ENCODE results near the gene LUC7L.
"Not testable (repeated sequence)": the region's sequence is repeated elsewhere in the genome, so short reads cannot be mapped to it uniquely, and the experiment has no call there.

The LUC7L gene

GRCh38 chr16:180681-181564 is 48.3 kb downstream of the LUC7L start:
- peak; percentile 91 for DNase-seq (ENCODE audit: insufficient read length, low spot score)
- FAIRE-seq: peak; percentile 95

DNA sequence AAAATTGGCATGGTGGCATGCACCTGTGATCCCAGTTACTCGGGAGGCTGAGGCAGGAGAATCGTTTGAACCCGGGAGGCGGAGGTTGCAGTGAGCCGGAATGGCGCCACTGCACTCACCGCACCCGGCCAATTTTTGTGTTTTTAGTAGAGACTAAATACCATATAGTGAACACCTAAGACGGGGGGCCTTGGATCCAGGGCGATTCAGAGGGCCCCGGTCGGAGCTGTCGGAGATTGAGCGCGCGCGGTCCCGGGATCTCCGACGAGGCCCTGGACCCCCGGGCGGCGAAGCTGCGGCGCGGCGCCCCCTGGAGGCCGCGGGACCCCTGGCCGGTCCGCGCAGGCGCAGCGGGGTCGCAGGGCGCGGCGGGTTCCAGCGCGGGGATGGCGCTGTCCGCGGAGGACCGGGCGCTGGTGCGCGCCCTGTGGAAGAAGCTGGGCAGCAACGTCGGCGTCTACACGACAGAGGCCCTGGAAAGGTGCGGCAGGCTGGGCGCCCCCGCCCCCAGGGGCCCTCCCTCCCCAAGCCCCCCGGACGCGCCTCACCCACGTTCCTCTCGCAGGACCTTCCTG is 49.1 kb downstream of the LUC7L start, which contains the start of gene HBQ1:
Gene HBQ1 (plus strand): TSS at position 359 of the 575 bp plus-strand sequence. CDS start 28 bp downstream, at position 387.
- DNase-seq (ENCODE audit: insufficient read length, low spot score): peak; percentile 71

GRCh38 chr16:179211-180092 is 49.8 kb downstream of the LUC7L start:
- DNase-seq (ENCODE audit: insufficient read length, low spot score) (no peak), FAIRE-seq (no peak)

More for the DNA sequence above, 49.1 kb downstream of the LUC7L start, which contains the start of gene HBQ1:
- no peak for FAIRE-seq

DNA sequence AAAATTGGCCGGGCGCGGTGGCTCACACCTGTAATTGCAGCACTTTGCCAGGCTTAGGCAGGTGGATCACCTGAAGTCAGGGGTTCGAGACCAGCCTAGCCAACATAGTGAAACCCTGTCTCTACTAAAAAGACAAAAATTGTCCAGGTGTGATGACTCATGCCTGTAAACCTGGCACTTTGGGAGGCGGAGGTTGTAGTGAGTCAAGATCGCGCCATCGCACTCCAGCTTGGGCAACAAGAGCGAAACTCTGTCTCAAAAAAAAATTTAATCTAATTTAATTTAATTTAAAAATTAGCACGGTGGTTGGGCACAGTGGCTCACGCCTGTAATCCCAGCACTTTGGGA is 50.6 kb downstream of the LUC7L start:
- FAIRE-seq (no peak), DNase-seq (ENCODE audit: insufficient read length, low spot score) (no peak)

DNA sequence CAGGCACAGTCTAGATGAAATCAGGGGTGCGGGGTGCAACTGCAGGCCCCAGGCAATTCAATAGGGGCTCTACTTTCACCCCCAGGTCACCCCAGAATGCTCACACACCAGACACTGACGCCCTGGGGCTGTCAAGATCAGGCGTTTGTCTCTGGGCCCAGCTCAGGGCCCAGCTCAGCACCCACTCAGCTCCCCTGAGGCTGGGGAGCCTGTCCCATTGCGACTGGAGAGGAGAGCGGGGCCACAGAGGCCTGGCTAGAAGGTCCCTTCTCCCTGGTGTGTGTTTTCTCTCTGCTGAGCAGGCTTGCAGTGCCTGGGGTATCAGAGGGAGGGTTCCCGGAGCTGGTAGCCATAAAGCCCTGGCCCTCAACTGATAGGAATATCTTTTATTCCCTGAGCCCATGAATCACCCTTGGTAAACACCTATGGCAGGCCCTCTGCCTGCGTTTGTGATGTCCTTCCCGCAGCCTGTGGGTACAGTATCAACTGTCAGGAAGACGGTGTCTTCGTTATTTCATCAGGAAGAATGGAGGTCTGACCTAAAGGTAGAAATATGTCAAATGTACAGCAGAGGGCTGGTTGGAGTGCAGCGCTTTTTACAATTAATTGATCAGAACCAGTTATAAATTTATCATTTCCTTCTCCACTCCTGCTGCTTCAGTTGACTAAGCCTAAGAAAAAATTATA is 51.1 kb downstream of the LUC7L start:
- no peak for DNase-seq (ENCODE audit: insufficient read length, low spot score)
- no peak for FAIRE-seq

DNA sequence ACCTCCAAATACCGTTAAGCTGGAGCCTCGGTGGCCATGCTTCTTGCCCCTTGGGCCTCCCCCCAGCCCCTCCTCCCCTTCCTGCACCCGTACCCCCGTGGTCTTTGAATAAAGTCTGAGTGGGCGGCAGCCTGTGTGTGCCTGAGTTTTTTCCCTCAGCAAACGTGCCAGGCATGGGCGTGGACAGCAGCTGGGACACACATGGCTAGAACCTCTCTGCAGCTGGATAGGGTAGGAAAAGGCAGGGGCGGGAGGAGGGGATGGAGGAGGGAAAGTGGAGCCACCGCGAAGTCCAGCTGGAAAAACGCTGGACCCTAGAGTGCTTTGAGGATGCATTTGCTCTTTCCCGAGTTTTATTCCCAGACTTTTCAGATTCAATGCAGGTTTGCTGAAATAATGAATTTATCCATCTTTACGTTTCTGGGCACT is 51.8 kb downstream of the LUC7L start:
- no peak for FAIRE-seq

GRCh38 chr16:176477-177382 is 52.5 kb downstream of the LUC7L start, which contains the start of gene HBA1:
TSS of gene HBA1 (plus strand) at chr16:176680. CDS start at chr16:176717, 37 bp downstream.
- not testable (repeated sequence) for DNase-seq (ENCODE audit: insufficient read length, low spot score); FAIRE-seq

More for the DNA sequence above, 51.8 kb downstream of the LUC7L start:
- no peak for DNase-seq (ENCODE audit: insufficient read length, low spot score)

- peak; percentile 59 for FAIRE-seq
- DNase-seq (ENCODE audit: insufficient read length, low spot score): not testable (repeated sequence)
Measured at GRCh38 chr16:176006-176405, 53.2 kb downstream of the LUC7L start.

- FAIRE-seq: no peak
- no peak for DNase-seq (ENCODE audit: insufficient read length, low spot score)
Measured at GRCh38 chr16:175011-175949, 54.0 kb downstream of the LUC7L start.

- not testable (repeated sequence) for DNase-seq (ENCODE audit: insufficient read length, low spot score); FAIRE-seq
Measured at GRCh38 chr16:173928-174769, 55.1 kb downstream of the LUC7L start.

DNA sequence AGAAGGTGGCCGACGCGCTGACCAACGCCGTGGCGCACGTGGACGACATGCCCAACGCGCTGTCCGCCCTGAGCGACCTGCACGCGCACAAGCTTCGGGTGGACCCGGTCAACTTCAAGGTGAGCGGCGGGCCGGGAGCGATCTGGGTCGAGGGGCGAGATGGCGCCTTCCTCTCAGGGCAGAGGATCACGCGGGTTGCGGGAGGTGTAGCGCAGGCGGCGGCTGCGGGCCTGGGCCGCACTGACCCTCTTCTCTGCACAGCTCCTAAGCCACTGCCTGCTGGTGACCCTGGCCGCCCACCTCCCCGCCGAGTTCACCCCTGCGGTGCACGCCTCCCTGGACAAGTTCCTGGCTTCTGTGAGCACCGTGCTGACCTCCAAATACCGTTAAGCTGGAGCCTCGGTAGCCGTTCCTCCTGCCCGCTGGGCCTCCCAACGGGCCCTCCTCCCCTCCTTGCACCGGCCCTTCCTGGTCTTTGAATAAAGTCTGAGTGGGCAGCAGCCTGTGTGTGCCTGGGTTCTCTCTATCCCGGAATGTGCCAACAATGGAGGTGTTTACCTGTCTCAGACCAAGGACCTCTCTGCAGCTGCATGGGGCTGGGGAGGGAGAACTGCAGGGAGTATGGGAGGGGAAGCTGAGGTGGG is 55.9 kb downstream of the LUC7L start:
- DNase-seq (ENCODE audit: insufficient read length, low spot score); FAIRE-seq: not testable (repeated sequence)

GRCh38 chr16:172374-172941 is 56.8 kb downstream of the LUC7L start, which contains the start of gene HBA2:
TSS of gene HBA2 (plus strand) at chr16:172876. CDS start at chr16:172913, 37 bp downstream.
- DNase-seq (ENCODE audit: insufficient read length, low spot score); FAIRE-seq: not testable (repeated sequence)

GRCh38 chr16:170788-171187 is 58.5 kb downstream of the LUC7L start:
- DNase-seq (ENCODE audit: insufficient read length, low spot score): no peak
- no peak for FAIRE-seq

DNA sequence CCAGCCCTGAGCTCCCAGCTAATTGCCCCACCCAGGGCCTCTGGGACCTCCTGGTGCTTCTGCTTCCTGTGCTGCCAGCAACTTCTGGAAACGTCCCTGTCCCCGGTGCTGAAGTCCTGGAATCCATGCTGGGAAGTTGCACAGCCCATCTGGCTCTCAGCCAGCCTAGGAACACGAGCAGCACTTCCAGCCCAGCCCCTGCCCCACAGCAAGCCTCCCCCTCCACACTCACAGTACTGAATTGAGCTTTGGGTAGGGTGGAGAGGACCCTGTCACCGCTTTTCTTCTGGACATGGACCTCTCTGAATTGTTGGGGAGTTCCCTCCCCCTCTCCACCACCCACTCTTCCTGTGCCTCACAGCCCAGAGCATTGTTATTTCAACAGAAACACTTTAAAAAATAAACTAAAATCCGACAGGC is 59.2 kb downstream of the LUC7L start:
- not testable (repeated sequence) for DNase-seq (ENCODE audit: insufficient read length, low spot score); FAIRE-seq

- FAIRE-seq: no peak
- no peak for DNase-seq (ENCODE audit: insufficient read length, low spot score)
Measured at GRCh38 chr16:169014-169413, 60.2 kb downstream of the LUC7L start.

- no peak for FAIRE-seq
Measured at GRCh38 chr16:168424-168823, 60.8 kb downstream of the LUC7L start.

More at GRCh38 chr16:168424-168823, 60.8 kb downstream of the LUC7L start:
- DNase-seq (ENCODE audit: insufficient read length, low spot score): no peak
